ENCODE measurements around the gene DDX51. TPM values are rescaled to one million over a fixed set of nuclear protein-coding genes. Genes with fewer than 3 reads are reported as not detected.

Gene DDX51
- total and polyA plus RNA-seq, 2 donors (not counting 1 experiment from before 2014, with no cell fraction given) = 46.3 to 60.8 TPM

GRCh38 chr12:132170637-132171292 is 26.6 kb upstream of the DDX51 start:
- WGBS (ENCODE audit: insufficient coverage) = 89% methylated on average over 30 of the region's 33 CpGs
- intact Hi-C loops (cut with micrococcal nuclease) = no loop called here

More at GRCh38 chr12:132170637-132171292, 26.6 kb upstream of the DDX51 start:
- H3K79me2 ChIP-seq (ENCODE audit: control insufficient read depth, insufficient read depth, low read length) = no peaks in the 10 kb centered on the region
- no peak overlapping the region for H3K27ac Mint-ChIP-seq
- ATAC-seq (ENCODE audit: low read depth) (no peak), DNase-seq (no peak)
- no peak overlapping the region for H3K4me3 Mint-ChIP-seq
- TF ChIP-seq CTCF (IDR thresholded peaks at IDR 0.05) = no peak
- no peak for TF ChIP-seq EZH2 (IDR thresholded peaks at IDR 0.05; ENCODE audit: borderline replicate concordance, insufficient read depth, low read depth, low read length, poor library complexity, severe bottlenecking)
- H3K9me3 Mint-ChIP-seq (ENCODE audit: insufficient read depth) = no peaks in the 10 kb centered on the region
- H2AFZ ChIP-seq (ENCODE audit: insufficient read depth, low read depth, low read length, poor library complexity, severe bottlenecking) = no peak overlapping the region
- peaks cover 0 to 36% (median 5%) of the 10 kb centered on the region in 4 experiments for H3K27me3 ChIP-seq (replicated peaks in 1 of 4; ENCODE audit: control extremely low read depth in 1 of 4, control insufficient read depth in 3 of 4, insufficient read depth in 4 of 4, low read length in 3 of 4)
- H3K36me3 ChIP-seq (replicated peaks in 1 of 2; ENCODE audit: control extremely low read depth in 1 of 2, control insufficient read depth in 1 of 2, extremely low read depth in 1 of 2, insufficient read depth in 2 of 2, low read length in 1 of 2) = no peaks in the 10 kb centered on the region
- H3K27me3 Mint-ChIP-seq = peaks cover 20% of the 10 kb centered on the region
- H3K27ac ChIP-seq (ENCODE audit: low read length in 2 of 2) = no peak overlapping the region
- peaks cover 12% of the 10 kb centered on the region for H3K4me1 Mint-ChIP-seq
- POLR2A ChIA-PET = no interaction called here
- no peaks in the 10 kb centered on the region for H4K20me1 ChIP-seq (ENCODE audit: control insufficient read depth, insufficient read depth, low read length, poor library complexity, severe bottlenecking)
- CTCF ChIA-PET = no interaction called here
- H3K9ac ChIP-seq (ENCODE audit: low read length) = no peak overlapping the region
- H3K4me1 ChIP-seq (ENCODE audit: control insufficient read depth in 2 of 2, insufficient read depth in 2 of 2, low read length in 2 of 2) = peaks cover 8 to 9% of the 10 kb centered on the region in 2 donors
- H3K9me3 ChIP-seq (ENCODE audit: control extremely low read depth in 1 of 3, control insufficient read depth in 2 of 3, insufficient read depth in 1 of 3, low read length in 2 of 3) = no peaks in the 10 kb centered on the region
- no peak overlapping the region for H3K4me2 ChIP-seq (replicated peaks; ENCODE audit: low read depth, low read length, poor library complexity, severe bottlenecking)
- H3K4me3 ChIP-seq (ENCODE audit: control extremely low read depth in 1 of 5, extremely low read depth in 1 of 5, insufficient read depth in 1 of 5, low read depth in 2 of 5, low read length in 4 of 5) = no peak overlapping the region

All from B cell (primary cell).